Measurements from ENCODE around the gene FOXP1. TPM values are rescaled to one million over a fixed set of nuclear protein-coding genes. Genes with fewer than 3 reads are reported as not detected.

FOXP1 gene
- total and polyA plus RNA-seq, 2 experiments from 2014 or later = 121 to 132 TPM

GRCh38 chr3:71124048-71124447 is 459.5 kb downstream of the FOXP1 start:
- Histone ChIP-seq H3K4me3 (no peak overlapping the region), H3K27me3 (no peaks in the 10 kb centered on the region), H3K36me3 (no peaks in the 10 kb centered on the region), H3K27ac (no peak overlapping the region), H3K9me3 (ENCODE audit: low read depth) (no peaks in the 10 kb centered on the region), H3K4me1 (ENCODE audit: low read depth) (peaks cover 41% of the 10 kb centered on the region)
- TF ChIP-seq CTCF (IDR thresholded peaks at IDR 0.05; ENCODE audit: low read depth, low read length) = no peak
- DNase-seq (ENCODE audit: low read depth in 1 of 2, low spot score in 1 of 2) = no peak

GRCh38 chr3:71122641-71123040 is 460.9 kb downstream of the FOXP1 start:
- no peak for DNase-seq (ENCODE audit: low read depth in 1 of 2, low spot score in 1 of 2)

GRCh38 chr3:71121429-71122167 is 461.9 kb downstream of the FOXP1 start:
- no peak for TF ChIP-seq CTCF (IDR thresholded peaks at IDR 0.05; ENCODE audit: low read depth, low read length)
- H3K4me1 ChIP-seq (ENCODE audit: low read depth) = peaks cover 38% of the 10 kb centered on the region

More at GRCh38 chr3:71122641-71123040, 460.9 kb downstream of the FOXP1 start:
- Histone ChIP-seq H3K36me3 (no peaks in the 10 kb centered on the region), H3K4me1 (ENCODE audit: low read depth) (peaks cover 41% of the 10 kb centered on the region), H3K4me3 (no peak overlapping the region), H3K9me3 (ENCODE audit: low read depth) (no peaks in the 10 kb centered on the region), H3K27ac (no peak overlapping the region), H3K27me3 (no peaks in the 10 kb centered on the region)
- TF ChIP-seq CTCF (IDR thresholded peaks at IDR 0.05; ENCODE audit: low read depth, low read length) = no peak

GRCh38 chr3:71120012-71120411 is 463.5 kb downstream of the FOXP1 start:
- H3K4me3 ChIP-seq = no peak overlapping the region
- H3K36me3 ChIP-seq = no peaks in the 10 kb centered on the region
- DNase-seq (ENCODE audit: low read depth in 1 of 2, low spot score in 1 of 2) = no peak
- no peaks in the 10 kb centered on the region for H3K9me3 ChIP-seq (ENCODE audit: low read depth)
- peaks cover 38% of the 10 kb centered on the region for H3K4me1 ChIP-seq (ENCODE audit: low read depth)
- no peaks in the 10 kb centered on the region for H3K27me3 ChIP-seq
- peak overlapping the region; percentile 80 for H3K27ac ChIP-seq
- no peak for TF ChIP-seq CTCF (IDR thresholded peaks at IDR 0.05; ENCODE audit: low read depth, low read length)

More at GRCh38 chr3:71121429-71122167, 461.9 kb downstream of the FOXP1 start:
- Histone ChIP-seq H3K9me3 (ENCODE audit: low read depth) (no peaks in the 10 kb centered on the region), H3K4me3 (no peak overlapping the region), H3K27me3 (no peaks in the 10 kb centered on the region), H3K36me3 (no peaks in the 10 kb centered on the region), H3K27ac (peak overlapping the region; percentile 7)
- no peak for DNase-seq (ENCODE audit: low read depth in 1 of 2, low spot score in 1 of 2)

- H3K27ac ChIP-seq = peak overlapping the region; percentile 80
- peak in 1 of 2 donors; percentile 28 for DNase-seq (ENCODE audit: low read depth in 1 of 2, low spot score in 1 of 2)
- H3K27me3 ChIP-seq = no peaks in the 10 kb centered on the region
- peaks cover 38% of the 10 kb centered on the region for H3K4me1 ChIP-seq (ENCODE audit: low read depth)
- H3K4me3 ChIP-seq = no peak overlapping the region
- no peaks in the 10 kb centered on the region for H3K36me3 ChIP-seq
- no peaks in the 10 kb centered on the region for H3K9me3 ChIP-seq (ENCODE audit: low read depth)
- no peak for TF ChIP-seq CTCF (IDR thresholded peaks at IDR 0.05; ENCODE audit: low read depth, low read length)
Observed at GRCh38 chr3:71119171-71119570, 464.4 kb downstream of the FOXP1 start.

Measured in cardiac muscle cell (in vitro differentiated cells and primary cell).